DMS53 (cell line): ENCODE data around the gene SHISAL2B.
"Not testable (repeated sequence)": the region's sequence is repeated elsewhere in the genome, so short reads cannot be mapped to it uniquely, and the experiment has no call there.

Experiments
- DNase-seq: peaks from one replicate; lab custom pipeline; 2025; lab: John Stamatoyannopoulos, UW

SHISAL2B gene

GRCh38 chr5:64700765-64701164 lies 10.5 kb downstream of the SHISAL2B start:
- DNase-seq = no peak

- not testable (repeated sequence) for DNase-seq
These were observed 15.8 kb downstream of the SHISAL2B start for GRCh38 chr5:64706074-64706473.

GRCh38 chr5:64707191-64707590 lies 16.9 kb downstream of the SHISAL2B start:
- no peak for DNase-seq

GRCh38 chr5:64714495-64714894 lies 24.2 kb downstream of the SHISAL2B start:
- DNase-seq = not testable (repeated sequence)

- DNase-seq = no peak
These were observed 32.3 kb downstream of the SHISAL2B start for GRCh38 chr5:64722588-64722987.

GRCh38 chr5:64727150-64727549 lies 36.8 kb downstream of the SHISAL2B start:
- DNase-seq = no peak

GRCh38 chr5:64742411-64742810 lies 52.1 kb downstream of the SHISAL2B start:
- no peak for DNase-seq

- DNase-seq = no peak
These were observed 52.5 kb downstream of the SHISAL2B start for GRCh38 chr5:64742821-64743220.

GRCh38 chr5:64744914-64745313 lies 54.6 kb downstream of the SHISAL2B start:
- DNase-seq = no peak

- DNase-seq = no peak
These were observed 56.1 kb downstream of the SHISAL2B start for GRCh38 chr5:64746446-64746845.

GRCh38 chr5:64749385-64749784 lies 59.1 kb downstream of the SHISAL2B start:
- DNase-seq = no peak

- peak; percentile 31 for DNase-seq
These were observed 63.8 kb downstream of the SHISAL2B start for GRCh38 chr5:64754066-64754465.

GRCh38 chr5:64758901-64759300 lies 68.6 kb downstream of the SHISAL2B start:
- no peak for DNase-seq

- no peak for DNase-seq
These were observed 69.8 kb downstream of the SHISAL2B start for GRCh38 chr5:64759960-64760660.

GRCh38 chr5:64763948-64764503 lies 73.7 kb downstream of the SHISAL2B start:
- DNase-seq = no peak

GRCh38 chr5:64765804-64766504 lies 75.7 kb downstream of the SHISAL2B start:
- no peak for DNase-seq

GRCh38 chr5:64766941-64767340 lies 76.6 kb downstream of the SHISAL2B start:
- DNase-seq = no peak
